ENCODE data around the gene PREPL. TPM values are rescaled to one million over a fixed set of nuclear protein-coding genes. Genes with fewer than 3 reads are reported as not detected.

The PREPL gene
- total RNA-seq, 4 donors from 2014 or later, result 21.5 to 47.4 (median 28.2) TPM

GRCh38 chr2:44328750-44329149 is 32.5 kb downstream of the PREPL start:
- TF ChIP-seq, protein P1, sequence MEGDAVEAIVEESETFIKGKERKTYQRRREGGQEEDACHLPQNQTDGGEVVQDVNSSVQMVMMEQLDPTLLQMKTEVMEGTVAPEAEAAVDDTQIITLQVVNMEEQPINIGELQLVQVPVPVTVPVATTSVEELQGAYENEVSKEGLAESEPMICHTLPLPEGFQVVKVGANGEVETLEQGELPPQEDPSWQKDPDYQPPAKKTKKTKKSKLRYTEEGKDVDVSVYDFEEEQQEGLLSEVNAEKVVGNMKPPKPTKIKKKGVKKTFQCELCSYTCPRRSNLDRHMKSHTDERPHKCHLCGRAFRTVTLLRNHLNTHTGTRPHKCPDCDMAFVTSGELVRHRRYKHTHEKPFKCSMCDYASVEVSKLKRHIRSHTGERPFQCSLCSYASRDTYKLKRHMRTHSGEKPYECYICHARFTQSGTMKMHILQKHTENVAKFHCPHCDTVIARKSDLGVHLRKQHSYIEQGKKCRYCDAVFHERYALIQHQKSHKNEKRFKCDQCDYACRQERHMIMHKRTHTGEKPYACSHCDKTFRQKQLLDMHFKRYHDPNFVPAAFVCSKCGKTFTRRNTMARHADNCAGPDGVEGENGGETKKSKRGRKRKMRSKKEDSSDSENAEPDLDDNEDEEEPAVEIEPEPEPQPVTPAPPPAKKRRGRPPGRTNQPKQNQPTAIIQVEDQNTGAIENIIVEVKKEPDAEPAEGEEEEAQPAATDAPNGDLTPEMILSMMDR (IDR thresholded peaks at IDR 0.05; ENCODE audit: low read depth), result no peak

GRCh38 chr2:44326548-44327264 is 34.6 kb downstream of the PREPL start:
- TF ChIP-seq, protein P1 (IDR thresholded peaks at IDR 0.05; ENCODE audit: low read depth), result no peak

DNA sequence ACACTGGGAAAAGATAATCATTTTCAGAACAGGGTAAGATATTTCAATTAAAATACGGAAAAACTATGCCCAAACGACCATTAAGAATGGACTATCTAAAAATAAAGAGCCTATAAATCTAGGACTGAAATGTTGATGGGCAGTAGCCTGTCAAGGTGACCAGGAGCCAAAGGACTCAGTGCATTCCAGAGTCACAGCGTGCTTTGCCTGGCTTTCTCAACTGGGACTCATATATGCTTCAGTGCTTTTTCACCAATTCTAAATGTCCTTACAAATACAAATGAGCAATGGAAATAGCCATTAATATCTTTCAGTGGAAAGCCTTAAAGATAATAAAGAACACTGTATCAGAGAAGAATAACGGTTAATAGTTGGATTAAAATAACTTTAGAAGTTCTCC is 35.4 kb downstream of the PREPL start:
- TF ChIP-seq, protein P1 (IDR thresholded peaks at IDR 0.05; ENCODE audit: low read depth), result no peak

GRCh38 chr2:44324971-44325426 is 36.3 kb downstream of the PREPL start:
- TF ChIP-seq, protein P1 (IDR thresholded peaks at IDR 0.05; ENCODE audit: low read depth), result no peak

- TF ChIP-seq, protein P1 (IDR thresholded peaks at IDR 0.05; ENCODE audit: low read depth), result no peak
Observed at GRCh38 chr2:44321360-44321759, 39.9 kb downstream of the PREPL start.

DNA sequence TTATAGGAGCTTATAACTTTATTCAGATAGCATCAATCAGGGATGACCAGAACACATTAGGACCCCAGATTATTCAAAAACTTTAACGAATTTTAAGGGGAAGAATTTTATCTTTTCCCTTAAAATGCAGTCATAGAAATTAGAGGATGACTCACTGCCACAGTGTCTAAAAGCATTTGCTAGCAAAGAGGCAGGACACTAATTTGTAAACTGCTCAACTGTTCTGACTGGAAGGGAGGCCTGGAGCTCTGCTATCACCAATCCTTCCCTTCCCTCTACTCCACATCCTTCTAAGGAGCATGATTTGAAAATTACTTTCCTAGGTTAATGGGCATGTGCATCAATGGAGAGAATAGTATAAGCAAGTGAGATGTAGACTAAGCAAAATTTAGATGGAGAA is 40.5 kb downstream of the PREPL start:
- TF ChIP-seq, protein P1 (IDR thresholded peaks at IDR 0.05; ENCODE audit: low read depth), result no peak

GRCh38 chr2:44315945-44316344 is 45.3 kb downstream of the PREPL start:
- TF ChIP-seq, protein P1 (IDR thresholded peaks at IDR 0.05; ENCODE audit: low read depth), result no peak

Data from subcutaneous adipose tissue (tissue), 4 donors.